ENCODE measurements around the gene ZER1.

ZER1 gene

GRCh38 chr9:128771745-128772519 lies at the start of gene ZER1:
Gene ZER1 (minus strand): TSS chr9:128771927. CDS start chr9:128755565, 16,362 bp downstream.
- peak within 1 kb of the TSS; percentile 99 for H2AFZ ChIP-seq (ENCODE audit: low read length)
- peaks cover 20% of the 10 kb centered on the region for H3K79me2 ChIP-seq (ENCODE audit: low read length)
- no peak for TF ChIP-seq EZH2phosphoT487 (IDR thresholded peaks at IDR 0.05; ENCODE audit: low read length)
- TF ChIP-seq CTCF (IDR thresholded peaks at IDR 0.05; ENCODE audit: low read length) = no peak
- no peak for TF ChIP-seq EZH2 (optimal IDR thresholded peaks at IDR 0.05; ENCODE audit: low read depth, low read length)
- no peaks in the 10 kb centered on the region for H3K36me3 ChIP-seq (replicated peaks; ENCODE audit: insufficient read depth, low read length)
- peak within 1 kb of the TSS; percentile 95 for H3K4me2 ChIP-seq (ENCODE audit: low read depth, low read length)
- peaks cover 5% of the 10 kb centered on the region for H3K4me1 ChIP-seq (ENCODE audit: low read length)
- H3K4me3 ChIP-seq (ENCODE audit: low read length) = peak within 1 kb of the TSS; percentile 92
- H3K9me2 ChIP-seq (replicated peaks; ENCODE audit: insufficient read depth, low read length) = no peaks in the 10 kb centered on the region
- H3K9ac ChIP-seq (ENCODE audit: low read length) = peak within 1 kb of the TSS; percentile 87
- no peaks in the 10 kb centered on the region for H3K27me3 ChIP-seq (replicated peaks; ENCODE audit: insufficient read depth, low read length)
- no peaks in the 10 kb centered on the region for H4K20me1 ChIP-seq (ENCODE audit: insufficient read depth, low read length)
- H3K9me3 ChIP-seq (replicated peaks; ENCODE audit: insufficient read depth, low read length) = no peaks in the 10 kb centered on the region
- DNase-seq = peak; percentile 93
- H3K27ac ChIP-seq (ENCODE audit: low read length) = peak within 1 kb of the TSS; percentile 61
- peaks cover 8% of the 10 kb centered on the region; the same call in 1 of the 2 replicates for H3F3A ChIP-seq (ENCODE audit: insufficient read depth, low read length)

- TF ChIP-seq EZH2phosphoT487 (IDR thresholded peaks at IDR 0.05; ENCODE audit: low read length) (no peak), CTCF (IDR thresholded peaks at IDR 0.05; ENCODE audit: low read length) (no peak), EZH2 (optimal IDR thresholded peaks at IDR 0.05; ENCODE audit: low read depth, low read length) (no peak)
- Histone ChIP-seq H3F3A (ENCODE audit: insufficient read depth, low read length) (no peaks in the 10 kb centered on the region), H3K36me3 (replicated peaks; ENCODE audit: insufficient read depth, low read length) (no peaks in the 10 kb centered on the region; the same call in 1 of the 2 replicates), H3K9me2 (replicated peaks; ENCODE audit: insufficient read depth, low read length) (no peaks in the 10 kb centered on the region), H3K9me3 (replicated peaks; ENCODE audit: insufficient read depth, low read length) (no peaks in the 10 kb centered on the region), H3K4me1 (ENCODE audit: low read length) (peaks cover 6% of the 10 kb centered on the region; the same call in 1 of the 2 replicates), H3K27me3 (replicated peaks; ENCODE audit: insufficient read depth, low read length) (no peaks in the 10 kb centered on the region), H3K79me2 (ENCODE audit: low read length) (peaks cover 7% of the 10 kb centered on the region), H3K4me2 (ENCODE audit: low read depth, low read length) (no peak overlapping the region), H2AFZ (ENCODE audit: low read length) (no peak overlapping the region), H3K9ac (ENCODE audit: low read length) (no peak overlapping the region), H3K27ac (ENCODE audit: low read length) (no peak overlapping the region), H4K20me1 (ENCODE audit: insufficient read depth, low read length) (no peaks in the 10 kb centered on the region), H3K4me3 (ENCODE audit: low read length) (no peak overlapping the region)
- no peak for DNase-seq
Observed at GRCh38 chr9:128820665-128821583, 49.2 kb upstream of the ZER1 start.

- Histone ChIP-seq H3K9ac (ENCODE audit: low read length) (no peak overlapping the region), H3K27ac (ENCODE audit: low read length) (no peak overlapping the region), H3F3A (ENCODE audit: insufficient read depth, low read length) (no peaks in the 10 kb centered on the region), H4K20me1 (ENCODE audit: insufficient read depth, low read length) (no peaks in the 10 kb centered on the region), H3K4me3 (ENCODE audit: low read length) (no peak overlapping the region), H3K27me3 (replicated peaks; ENCODE audit: insufficient read depth, low read length) (no peaks in the 10 kb centered on the region), H3K4me2 (ENCODE audit: low read depth, low read length) (no peak overlapping the region; the same call in 1 of the 2 replicates), H3K36me3 (replicated peaks; ENCODE audit: insufficient read depth, low read length) (no peaks in the 10 kb centered on the region), H3K9me3 (replicated peaks; ENCODE audit: insufficient read depth, low read length) (no peaks in the 10 kb centered on the region), H2AFZ (ENCODE audit: low read length) (no peak overlapping the region), H3K79me2 (ENCODE audit: low read length) (peaks cover 7% of the 10 kb centered on the region), H3K4me1 (ENCODE audit: low read length) (peaks cover 6% of the 10 kb centered on the region; the same call in 1 of the 2 replicates), H3K9me2 (replicated peaks; ENCODE audit: insufficient read depth, low read length) (no peaks in the 10 kb centered on the region)
- DNase-seq = no peak
- TF ChIP-seq EZH2 (optimal IDR thresholded peaks at IDR 0.05; ENCODE audit: low read depth, low read length) (no peak), CTCF (IDR thresholded peaks at IDR 0.05; ENCODE audit: low read length) (no peak), EZH2phosphoT487 (IDR thresholded peaks at IDR 0.05; ENCODE audit: low read length) (no peak)
Observed at GRCh38 chr9:128819716-128820664, 48.3 kb upstream of the ZER1 start.
